KOPT-K1 (cell line): ENCODE measurements around the gene WFDC10B.
"Not testable (repeated sequence)": the region's sequence is repeated elsewhere in the genome, so short reads cannot be mapped to it uniquely, and the experiment has no call there.

Source experiments
- H3K27ac ChIP-seq: fragments of 200-600 bp; sonication (generic); 2 replicates; pipeline ENCODE4 v1.5.1; 2016; ENCODE audit warnings: antibody characterized with exemption, mild to moderate bottlenecking, low read depth, low read length; ENCODE audit not compliant: poor library complexity, severe bottlenecking
- H3K36me3 ChIP-seq: fragments of 200-600 bp; sonication (generic); 2 replicates; pipeline ENCODE4 v1.5.1; 2017; ENCODE audit warnings: antibody characterized with exemption, mild to moderate bottlenecking, low read length, moderate library complexity; ENCODE audit not compliant: insufficient read depth
- H3K9me3 ChIP-seq: fragments of 200-600 bp; sonication (generic); 2 replicates; pipeline ENCODE4 v1.5.1; 2017; ENCODE audit warnings: antibody characterized with exemption, low read length, mild to moderate bottlenecking; ENCODE audit not compliant: insufficient read depth, poor library complexity, severe bottlenecking

The WFDC10B gene

DNA sequence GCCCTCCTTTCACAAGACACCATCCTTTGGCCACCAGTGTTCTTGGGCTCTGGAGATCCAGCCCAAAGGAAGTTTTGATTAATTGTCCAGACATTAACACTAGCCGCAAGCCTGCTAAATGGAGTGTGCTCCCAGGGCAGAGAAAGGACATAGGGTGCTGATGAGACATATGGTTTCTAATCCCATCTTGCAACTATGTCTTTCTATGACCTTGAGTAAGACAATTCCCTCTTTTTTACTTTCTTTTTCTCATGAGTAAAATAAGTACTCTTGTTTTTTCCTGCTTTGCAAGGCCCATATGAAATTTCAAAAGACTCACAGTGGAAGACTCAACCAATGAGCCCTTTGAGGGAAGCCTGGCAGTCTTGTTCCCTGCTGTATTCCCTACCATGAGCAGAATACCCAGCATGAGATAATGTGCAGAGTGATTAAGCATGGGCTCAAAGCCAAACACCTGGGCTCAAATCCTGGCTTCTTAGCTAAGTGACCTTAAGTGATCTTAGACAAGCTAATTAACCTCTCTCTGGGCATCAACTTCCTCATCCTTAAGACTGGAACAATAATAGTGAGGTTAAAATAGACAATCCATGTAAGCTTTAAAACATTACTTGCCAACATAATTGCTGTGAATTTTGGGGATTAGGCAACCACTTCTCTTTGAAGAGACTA, at the start of gene WFDC10B:
Gene WFDC10B (minus strand): TSS at position 51 of the 669 bp plus-strand sequence. CDS start 19,027 bp downstream, outside the sequence.
- H3K36me3 ChIP-seq: no peaks in the 10 kb centered on the region
- H3K9me3 ChIP-seq: no peaks in the 10 kb centered on the region
- no peak within 1 kb of the TSS for H3K27ac ChIP-seq

DNA sequence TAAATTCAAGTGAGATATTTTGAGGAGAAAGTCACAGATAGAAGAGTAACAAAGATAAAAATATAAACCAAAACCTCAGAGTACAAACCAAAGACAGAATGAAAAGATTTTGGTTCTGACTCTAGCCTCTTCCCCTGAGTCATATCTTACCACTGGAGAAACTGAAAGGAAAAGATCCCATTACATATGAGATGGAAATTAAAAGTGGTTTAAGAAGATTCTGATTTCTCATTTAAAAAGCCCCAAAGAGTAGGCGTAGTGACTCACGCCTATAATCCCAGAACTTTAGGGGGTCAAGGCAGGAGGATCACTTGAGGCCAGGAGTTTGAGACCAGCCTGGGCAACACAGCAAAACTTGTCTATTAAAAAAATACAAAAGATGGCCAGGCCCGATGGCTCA, 47.9 kb upstream of the WFDC10B start:
- H3K27ac ChIP-seq: no peak overlapping the region
- peaks cover 7% of the 10 kb centered on the region for H3K9me3 ChIP-seq
- no peaks in the 10 kb centered on the region for H3K36me3 ChIP-seq

DNA sequence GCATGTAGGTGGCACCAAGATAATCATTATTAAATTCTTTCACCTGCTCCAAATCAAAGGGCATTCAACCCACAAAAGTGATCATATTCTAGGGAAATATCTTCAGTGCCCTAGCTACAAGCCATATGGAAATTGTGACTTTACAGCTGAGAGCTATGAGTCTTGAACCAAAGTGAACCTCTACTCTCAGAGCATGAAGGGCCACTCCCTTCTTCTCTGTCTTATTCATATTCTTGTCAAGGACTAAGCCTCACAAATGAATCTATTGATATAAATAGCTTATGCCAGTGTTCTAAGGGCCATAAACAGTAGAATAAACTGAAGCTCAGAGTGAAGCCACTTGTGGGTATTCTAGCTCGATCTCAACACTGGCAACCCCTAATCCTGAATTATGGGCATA, 46.9 kb upstream of the WFDC10B start:
- no peak overlapping the region for H3K27ac ChIP-seq

DNA sequence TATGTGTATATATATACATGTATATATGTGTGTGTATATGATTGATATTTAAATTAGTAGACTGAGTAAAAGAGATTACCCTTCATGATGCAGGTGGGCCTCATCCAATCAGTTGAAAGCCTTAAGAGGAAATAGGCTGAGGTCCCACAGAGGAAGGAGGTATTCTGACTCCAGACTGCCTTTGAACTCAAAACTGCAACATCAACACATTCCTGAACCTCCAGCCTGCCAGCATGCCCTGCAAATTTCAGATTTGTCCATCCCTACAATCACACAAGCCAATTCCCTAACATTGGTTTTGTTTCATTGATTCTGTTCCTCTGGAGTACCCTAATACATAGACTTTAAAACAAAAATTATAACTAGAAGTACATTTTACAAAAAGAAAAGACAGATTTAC, 40.2 kb upstream of the WFDC10B start:
- no peaks in the 10 kb centered on the region for H3K36me3 ChIP-seq
- no peaks in the 10 kb centered on the region for H3K9me3 ChIP-seq
- no peak overlapping the region for H3K27ac ChIP-seq

More for the DNA sequence above, 46.9 kb upstream of the WFDC10B start:
- H3K36me3 ChIP-seq: no peaks in the 10 kb centered on the region
- peaks cover 7% of the 10 kb centered on the region for H3K9me3 ChIP-seq

DNA sequence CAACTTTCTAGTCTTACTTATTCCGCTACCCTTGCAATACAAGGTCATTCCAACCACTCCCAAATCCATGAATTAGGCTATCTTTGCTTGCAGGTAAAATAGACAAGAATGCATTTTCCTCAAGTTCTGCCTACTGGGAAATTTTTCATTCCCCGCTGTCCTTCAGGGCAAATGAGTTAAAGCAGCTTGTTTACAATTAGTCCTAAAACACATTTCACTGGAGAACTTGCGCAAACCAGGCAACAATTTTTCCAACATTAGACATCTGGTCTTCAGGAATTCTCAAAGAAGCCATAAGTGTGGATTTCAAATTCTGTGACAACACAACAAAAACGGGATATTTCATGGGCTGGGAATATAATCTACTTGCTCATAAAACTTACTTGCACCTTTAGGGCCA, 37.8 kb upstream of the WFDC10B start:
- H3K36me3 ChIP-seq: no peaks in the 10 kb centered on the region
- no peak overlapping the region for H3K27ac ChIP-seq
- H3K9me3 ChIP-seq: no peaks in the 10 kb centered on the region

DNA sequence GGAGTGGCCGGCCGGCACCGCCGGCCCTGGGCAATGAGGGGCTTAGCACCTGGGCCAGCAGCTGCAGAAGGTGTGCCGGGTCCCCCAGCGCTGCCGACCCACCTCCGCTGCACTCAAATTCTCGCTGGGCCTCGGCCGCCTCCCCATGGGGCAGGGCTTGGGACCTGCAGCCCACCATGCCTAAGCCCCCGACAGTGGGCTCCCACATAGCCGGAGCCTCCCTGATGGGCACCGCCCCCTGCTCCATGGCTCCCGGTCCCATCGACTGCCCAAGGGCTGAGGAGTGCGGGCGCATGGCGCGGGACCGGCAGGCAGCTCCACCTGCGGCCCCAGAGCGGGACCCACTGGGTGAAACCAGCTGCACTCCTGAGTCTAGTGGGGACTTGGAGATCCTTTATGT, 31.2 kb upstream of the WFDC10B start:
- Histone ChIP-seq H3K27ac (no peak overlapping the region), H3K36me3 (no peaks in the 10 kb centered on the region), H3K9me3 (peaks cover 14% of the 10 kb centered on the region)

DNA sequence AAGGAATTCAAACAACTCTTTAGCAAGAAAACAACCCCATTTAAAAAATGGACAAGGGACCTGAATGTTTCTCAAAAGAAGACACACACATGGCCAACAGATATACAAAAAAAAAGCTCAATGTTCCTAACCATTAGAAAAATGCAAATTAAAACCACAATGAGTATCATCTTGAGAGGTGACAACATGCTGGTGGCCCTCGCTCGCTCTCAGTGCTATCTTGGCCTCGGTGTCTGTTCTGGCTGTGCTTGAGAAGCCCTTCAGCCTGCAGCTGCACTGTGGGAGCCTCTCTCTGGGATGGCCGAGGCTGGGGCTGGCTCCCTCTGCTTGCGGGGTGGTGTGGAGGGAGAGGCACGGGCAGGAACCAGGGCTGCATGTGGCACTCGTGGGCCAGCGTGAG, 30.7 kb upstream of the WFDC10B start:
- Histone ChIP-seq H3K9me3 (peaks cover 14% of the 10 kb centered on the region), H3K36me3 (no peaks in the 10 kb centered on the region), H3K27ac (no peak overlapping the region)

DNA sequence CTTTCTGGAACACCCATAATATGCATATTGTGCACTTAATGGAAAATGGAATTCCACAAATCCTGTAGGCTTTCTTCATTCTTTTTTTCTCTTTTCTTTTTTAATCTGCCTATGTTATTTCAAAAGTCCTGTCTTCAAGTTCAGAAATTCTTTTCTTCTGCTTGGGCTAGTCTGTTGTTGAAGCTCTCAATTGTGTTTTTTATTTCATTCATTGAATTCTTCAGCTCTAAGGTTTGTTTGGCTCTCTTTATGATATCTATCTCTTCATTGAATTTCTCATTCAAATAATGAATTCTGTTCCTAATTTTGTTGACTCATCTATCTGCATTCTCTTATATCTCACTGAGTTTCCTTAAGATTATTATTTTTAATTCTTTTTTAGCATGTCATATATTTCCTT, 27.4 kb upstream of the WFDC10B start:
- Histone ChIP-seq H3K36me3 (no peaks in the 10 kb centered on the region), H3K9me3 (peaks cover 14% of the 10 kb centered on the region), H3K27ac (no peak overlapping the region)

DNA sequence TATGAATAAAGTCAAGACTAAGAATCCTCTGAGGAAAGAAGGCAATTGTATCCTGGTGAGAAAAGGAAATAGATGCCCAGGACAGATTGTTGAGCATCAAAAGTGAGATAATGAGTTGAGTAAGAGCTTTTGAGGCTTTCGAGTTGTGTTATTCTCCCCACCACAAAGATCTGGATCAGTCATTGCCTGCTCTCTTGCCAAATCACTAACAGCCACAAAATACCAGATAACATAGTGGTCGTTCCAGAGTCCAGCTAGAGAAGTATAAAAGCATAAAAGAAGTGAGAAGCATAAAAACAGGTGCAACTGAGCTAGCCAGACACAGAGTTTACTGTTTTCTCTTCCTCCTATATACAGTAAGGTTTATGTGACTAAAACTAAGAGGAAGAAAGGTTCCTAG, 22.2 kb upstream of the WFDC10B start:
- H3K27ac ChIP-seq: no peak overlapping the region
- H3K9me3 ChIP-seq: peaks cover 3% of the 10 kb centered on the region
- no peaks in the 10 kb centered on the region for H3K36me3 ChIP-seq

DNA sequence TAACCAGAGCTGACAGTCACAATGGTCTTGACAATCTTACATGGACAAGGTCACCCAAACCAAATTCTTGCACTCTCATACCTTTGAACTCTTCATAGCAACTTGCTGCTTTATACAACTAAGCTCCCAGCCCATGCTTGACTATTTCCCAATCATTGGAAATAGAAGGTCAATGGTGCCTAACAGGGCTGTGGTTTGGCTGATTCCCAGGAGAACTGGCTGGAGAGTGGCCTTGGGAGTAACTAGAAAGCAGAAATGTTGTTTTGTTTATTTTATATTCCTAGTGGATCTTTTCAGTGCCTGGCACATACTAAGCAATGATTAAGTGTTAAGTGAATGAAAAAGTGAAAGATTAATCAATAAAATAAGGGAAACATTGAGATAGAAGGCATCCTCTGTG, 20.3 kb upstream of the WFDC10B start:
- Histone ChIP-seq H3K9me3 (no peaks in the 10 kb centered on the region), H3K27ac (no peak overlapping the region), H3K36me3 (no peaks in the 10 kb centered on the region)

DNA sequence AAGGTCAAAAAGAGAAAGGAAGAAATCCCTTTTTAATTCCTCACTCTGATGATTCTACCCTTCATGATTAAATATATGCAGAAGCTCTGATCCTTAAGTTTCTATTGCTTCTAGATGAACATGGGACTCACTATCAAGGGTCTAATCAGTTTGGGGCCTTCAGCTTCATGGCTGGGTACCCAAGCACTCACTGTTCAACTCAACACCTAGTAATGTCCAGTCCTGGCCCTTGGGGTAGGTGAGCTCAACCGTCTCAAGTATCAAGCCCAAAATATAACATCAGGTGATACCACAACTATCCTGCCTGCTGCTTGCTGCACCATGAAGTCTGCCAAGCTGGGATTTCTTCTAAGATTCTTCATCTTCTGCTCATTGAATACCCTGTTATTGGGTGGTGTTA, 17.2 kb upstream of the WFDC10B start, which contains the start of gene SPINT4:
Gene SPINT4 (plus strand): TSS at position 301 of the 400 bp plus-strand sequence. CDS start 21 bp downstream, at position 322.
- Histone ChIP-seq H3K36me3 (no peaks in the 10 kb centered on the region), H3K9me3 (no peaks in the 10 kb centered on the region), H3K27ac (no peak within 1 kb of the TSS)

DNA sequence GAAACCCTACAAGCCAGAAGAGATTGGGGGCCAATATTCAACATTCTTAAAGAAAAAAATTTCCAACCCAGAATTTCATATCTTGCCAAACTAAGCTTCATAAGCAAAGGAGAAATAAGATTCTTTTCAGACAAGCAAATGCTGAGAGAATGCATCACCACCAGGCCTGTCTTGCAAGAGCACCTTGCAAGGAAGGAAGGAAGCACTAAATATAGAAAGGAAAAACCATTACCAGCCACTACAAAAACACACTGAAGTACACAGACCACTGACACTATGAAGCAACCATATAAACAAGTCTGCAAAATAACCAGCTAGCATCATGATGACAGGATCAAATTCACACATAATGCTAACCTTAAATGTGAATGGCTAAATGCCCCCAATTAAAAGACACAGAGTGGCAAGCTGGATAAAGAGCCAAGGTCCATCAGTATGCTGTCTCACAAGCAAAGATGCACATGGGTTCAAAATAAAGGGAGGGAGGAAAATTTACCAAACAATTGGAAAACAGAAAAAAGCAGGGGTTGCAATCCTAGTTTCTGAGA, 11.4 kb upstream of the WFDC10B start:
- not testable (repeated sequence) for H3K9me3 ChIP-seq, H3K27ac ChIP-seq, H3K36me3 ChIP-seq

DNA sequence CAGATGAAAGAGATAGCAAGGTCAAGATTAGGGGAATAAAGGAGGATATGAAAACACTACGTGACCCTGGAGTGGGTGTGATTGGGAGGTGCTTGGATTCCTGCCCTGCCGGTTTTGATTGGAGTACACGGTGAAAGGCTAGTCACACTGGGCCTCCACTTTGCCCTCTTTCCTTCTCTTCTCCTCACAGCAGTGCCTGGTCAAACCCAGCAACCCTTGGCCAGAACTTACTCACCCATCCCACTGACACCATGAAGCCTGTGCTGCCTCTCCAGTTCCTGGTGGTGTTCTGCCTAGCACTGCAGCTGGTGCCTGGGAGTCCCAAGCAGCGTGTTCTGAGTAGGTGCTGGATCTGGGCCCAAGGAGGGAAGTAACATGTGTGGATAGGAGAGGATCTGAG, 2.9 kb downstream of the WFDC10B start, which contains the start of gene WFDC13:
Gene WFDC13 (plus strand): TSS at position 166 of the 400 bp plus-strand sequence. CDS start 86 bp downstream, at position 252.
- H3K36me3 ChIP-seq: no peaks in the 10 kb centered on the region
- H3K9me3 ChIP-seq: no peaks in the 10 kb centered on the region
- H3K27ac ChIP-seq: no peak within 1 kb of the TSS

DNA sequence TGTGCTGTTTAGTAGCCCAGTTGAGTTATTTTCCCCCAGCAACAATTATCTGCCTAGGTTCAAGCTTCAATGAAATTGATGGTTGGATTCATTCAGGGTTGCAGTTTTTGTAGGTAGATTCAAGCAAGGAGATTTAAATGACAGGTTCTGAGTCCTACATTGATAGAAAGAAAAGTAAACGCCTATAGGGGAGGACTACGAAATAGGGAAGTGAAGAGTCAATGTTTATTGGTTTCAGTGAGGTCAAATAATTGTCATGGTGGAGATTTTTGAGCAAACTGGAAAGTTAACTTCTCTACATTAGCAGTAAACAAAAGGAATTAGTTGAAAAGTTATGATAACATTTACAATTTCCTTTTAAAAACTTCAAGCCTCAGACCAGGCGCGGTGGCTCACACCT, 3.7 kb downstream of the WFDC10B start:
- H3K9me3 ChIP-seq: no peaks in the 10 kb centered on the region
- no peak overlapping the region for H3K27ac ChIP-seq
- H3K36me3 ChIP-seq: no peaks in the 10 kb centered on the region

DNA sequence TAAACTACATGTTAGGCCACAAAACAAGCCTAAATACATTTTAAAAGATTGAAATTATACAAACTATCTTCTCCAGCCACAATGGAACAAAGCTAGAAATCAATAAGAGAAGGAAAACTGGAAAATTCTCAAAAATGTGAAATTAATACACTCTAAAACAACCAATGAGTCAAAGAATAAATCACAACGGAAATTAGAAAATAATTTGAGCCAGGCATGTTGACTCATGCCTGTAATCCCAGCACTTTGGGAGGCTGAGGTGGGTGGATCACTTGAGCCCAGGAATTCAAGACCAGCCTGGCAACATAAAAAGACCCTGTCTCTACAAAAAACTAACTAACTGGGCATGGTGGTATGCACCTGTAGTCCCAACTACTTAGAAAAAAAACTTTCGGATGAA, 9.3 kb downstream of the WFDC10B start:
- no peak overlapping the region for H3K27ac ChIP-seq
- H3K36me3 ChIP-seq: no peaks in the 10 kb centered on the region
- H3K9me3 ChIP-seq: no peaks in the 10 kb centered on the region

DNA sequence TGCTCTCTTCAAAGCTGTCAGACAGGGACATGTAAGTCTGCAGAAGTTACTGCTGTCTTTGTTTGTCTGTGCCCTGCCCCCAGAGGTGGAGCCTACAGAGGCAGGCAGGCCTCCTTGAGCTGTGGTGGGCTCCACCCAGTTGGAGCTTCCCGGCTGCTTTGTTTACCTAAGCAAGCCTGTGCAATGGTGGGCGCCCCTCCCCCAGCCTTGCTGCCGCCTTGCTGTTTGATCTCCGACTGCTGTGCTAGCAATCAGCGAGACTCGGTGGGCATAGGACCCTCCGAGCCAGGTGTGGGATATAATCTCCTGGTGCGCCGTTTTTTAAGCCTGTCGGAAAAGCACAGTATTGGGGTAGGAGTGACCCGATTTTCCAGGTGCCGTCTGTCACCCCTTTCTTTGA, 11.5 kb downstream of the WFDC10B start:
- not testable (repeated sequence) for H3K36me3 ChIP-seq, H3K27ac ChIP-seq, H3K9me3 ChIP-seq
